NT2/D1 (cell line): Measurements from ENCODE around the gene IPCEF1.

ENCODE experiments used
- SUZ12 ChIP-seq: IDR thresholded peaks from 2 replicates; pipeline ENCODE4 v1.6.1; 2011; ENCODE audit not compliant: insufficient read length, insufficient read depth; ENCODE audit errors: extremely low read depth
- YY1 ChIP-seq: IDR thresholded peaks from 2 replicates; pipeline ENCODE4 v1.6.1; 2011; ENCODE audit not compliant: insufficient read length, insufficient read depth
- ZNF274 ChIP-seq: IDR thresholded peaks from 2 replicates; pipeline ENCODE4 v1.6.1; 2011; ENCODE audit warnings: mild to moderate bottlenecking, low read depth, low read length

- no peak for TF ChIP-seq YY1
- TF ChIP-seq ZNF274 = no peak
- TF ChIP-seq SUZ12 = no peak
These were observed 7.2 kb upstream of the IPCEF1 start for GRCh38 chr6:154363821-154364220.
